ENCODE data around the gene CFDP1.

CFDP1 gene

GRCh38 chr16:75432828-75433731 is at the start of gene CFDP1:
Gene CFDP1 (minus strand): TSS chr16:75433503. CDS start chr16:75433352, 151 bp downstream.
- DNase-seq, result peak; percentile 71 to 98 (median 91)

GRCh38 chr16:75482434-75483205 is 49.3 kb upstream of the CFDP1 start:
- DNase-seq, result no peak

- DNase-seq, result no peak
Measured at GRCh38 chr16:75481475-75481874, 48.2 kb upstream of the CFDP1 start.

DNA sequence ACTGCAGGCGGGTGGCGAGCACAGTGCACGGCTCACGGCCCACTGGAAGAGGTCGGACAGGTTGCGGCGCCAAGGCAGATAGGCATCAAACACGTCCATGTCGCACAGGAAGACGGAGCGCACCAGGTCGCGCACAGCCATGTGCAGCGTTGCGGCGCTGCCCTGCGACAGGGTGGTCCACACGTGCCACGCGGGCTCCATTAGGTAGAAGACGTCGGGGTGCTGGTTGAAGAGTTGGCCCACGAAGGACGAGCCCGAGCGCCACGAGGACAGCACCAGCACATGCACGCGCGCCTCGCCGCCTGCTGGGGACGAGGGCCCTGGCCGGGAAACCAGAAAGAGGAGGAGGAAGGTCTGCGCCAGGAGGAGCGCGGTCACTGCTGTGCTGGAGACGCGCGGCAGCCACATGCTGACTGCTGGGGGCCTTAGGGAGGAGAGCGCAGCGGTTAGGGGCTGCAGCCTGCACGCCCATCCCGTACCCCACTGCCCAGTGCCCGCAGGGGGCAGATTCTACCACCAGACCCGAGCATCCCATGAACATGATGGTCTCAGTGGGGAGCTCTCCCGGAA is 46.2 kb upstream of the CFDP1 start:
- no peak for DNase-seq

GRCh38 chr16:75478480-75479345 is 45.4 kb upstream of the CFDP1 start:
- no peak for DNase-seq

DNA sequence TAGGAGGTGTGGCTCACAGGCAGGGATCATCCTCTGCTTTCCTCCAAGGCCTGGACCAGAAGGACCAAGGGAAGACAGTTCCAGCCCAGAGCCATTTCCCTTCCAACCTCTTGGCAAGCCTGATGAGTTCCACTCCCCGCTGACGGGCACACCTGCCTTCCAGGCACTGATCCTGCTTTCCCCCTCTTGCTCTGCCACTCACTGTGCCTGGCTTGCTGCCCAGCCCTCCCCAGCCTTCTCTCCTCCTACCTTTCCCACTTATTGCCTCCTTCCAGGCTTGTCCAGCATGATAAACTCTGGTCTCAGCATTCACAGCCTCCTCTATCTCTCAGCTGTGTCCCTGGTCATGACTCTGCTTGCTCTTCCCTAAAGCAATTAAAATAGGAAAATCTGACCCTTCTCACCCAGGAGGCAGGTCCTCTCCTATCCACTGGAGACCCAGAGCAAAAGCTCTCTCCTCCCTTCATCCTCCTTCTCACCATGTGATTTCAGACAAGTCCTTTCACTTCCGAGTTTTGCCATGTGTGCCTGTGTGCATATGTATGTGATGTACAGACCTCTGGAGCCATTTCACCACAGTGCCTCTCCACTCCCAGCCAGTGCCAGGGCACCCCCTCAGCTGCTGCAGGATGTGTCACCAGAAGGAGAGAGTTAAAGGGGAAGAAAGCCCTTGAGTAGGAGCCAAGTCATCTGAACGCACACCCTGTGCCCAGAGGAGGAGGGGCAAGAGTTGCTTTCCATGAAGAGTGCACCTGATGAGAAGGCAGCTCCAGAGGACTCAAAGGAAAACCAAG is 44.6 kb upstream of the CFDP1 start:
- peak in 1 of 51 donors; percentile 13 for DNase-seq

- DNase-seq, result no peak
Measured at GRCh38 chr16:75476817-75477216, 43.5 kb upstream of the CFDP1 start.

DNA sequence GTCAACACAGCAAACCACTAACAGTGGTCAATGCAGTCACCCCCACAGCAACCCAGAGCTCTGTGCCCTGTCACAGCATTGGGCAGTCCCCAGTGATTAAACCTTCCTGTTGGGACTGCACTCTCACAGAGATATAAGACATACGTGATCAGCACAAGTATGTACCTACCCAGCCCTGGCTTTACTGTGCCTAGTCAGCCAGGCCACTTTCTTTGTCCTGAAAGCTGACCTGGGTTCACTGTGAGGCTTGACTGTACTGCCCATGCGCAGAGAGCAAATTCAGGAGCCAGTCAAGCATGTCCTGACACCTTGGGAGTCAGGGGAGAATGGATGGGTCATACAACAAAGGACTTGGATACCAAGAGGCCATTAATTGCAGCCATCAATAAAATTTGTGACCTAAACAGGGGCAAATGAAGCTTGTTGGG is 42.1 kb upstream of the CFDP1 start:
- no peak for DNase-seq

- no peak for DNase-seq
Measured at GRCh38 chr16:75472908-75473877, 39.9 kb upstream of the CFDP1 start.

DNA sequence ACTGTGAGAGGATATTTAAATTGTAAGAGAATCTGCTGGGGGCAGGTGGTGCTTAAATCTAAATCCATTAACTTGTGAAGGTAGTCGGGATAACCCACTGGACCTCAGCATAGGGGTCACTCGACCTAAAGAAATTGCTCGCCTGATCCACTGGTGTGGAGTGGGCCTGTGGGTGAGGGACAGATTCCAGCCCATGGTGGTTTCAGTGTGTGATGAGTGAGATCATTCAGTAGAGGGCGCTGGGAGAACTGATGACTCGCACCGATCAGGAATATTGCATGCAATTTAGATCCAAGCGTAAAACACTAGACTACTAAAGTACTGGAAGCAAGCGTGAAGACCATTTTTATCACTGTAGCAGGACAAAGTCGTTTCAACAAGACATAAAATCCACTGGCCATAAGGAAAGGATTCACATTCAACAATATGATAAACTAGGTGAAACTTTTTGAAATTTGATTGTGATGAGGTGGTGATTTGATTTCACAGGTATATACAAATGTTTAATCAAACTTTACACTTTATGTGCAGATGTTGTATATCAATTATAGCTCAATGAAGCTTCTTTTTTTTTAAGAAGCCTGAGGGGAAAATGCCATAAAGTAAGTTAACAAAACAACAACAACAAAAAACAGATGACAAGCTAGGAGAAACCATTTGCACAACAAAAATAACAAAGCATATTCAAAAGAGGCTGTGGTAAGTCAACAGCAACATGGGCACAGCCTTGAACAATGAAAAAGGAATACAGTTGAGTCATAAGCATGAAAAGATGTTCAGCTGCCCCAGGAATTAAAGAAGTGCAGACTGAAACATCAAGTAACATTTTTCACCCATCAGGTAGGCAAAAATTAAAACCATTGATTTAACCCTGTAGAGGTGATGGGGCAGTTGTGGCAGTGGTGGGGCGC is 38.7 kb upstream of the CFDP1 start:
- peak in 36 of 51 donors; percentile 8 to 79 (median 42) for DNase-seq

GRCh38 chr16:75466760-75467159 is 33.5 kb upstream of the CFDP1 start:
- DNase-seq, result no peak

DNA sequence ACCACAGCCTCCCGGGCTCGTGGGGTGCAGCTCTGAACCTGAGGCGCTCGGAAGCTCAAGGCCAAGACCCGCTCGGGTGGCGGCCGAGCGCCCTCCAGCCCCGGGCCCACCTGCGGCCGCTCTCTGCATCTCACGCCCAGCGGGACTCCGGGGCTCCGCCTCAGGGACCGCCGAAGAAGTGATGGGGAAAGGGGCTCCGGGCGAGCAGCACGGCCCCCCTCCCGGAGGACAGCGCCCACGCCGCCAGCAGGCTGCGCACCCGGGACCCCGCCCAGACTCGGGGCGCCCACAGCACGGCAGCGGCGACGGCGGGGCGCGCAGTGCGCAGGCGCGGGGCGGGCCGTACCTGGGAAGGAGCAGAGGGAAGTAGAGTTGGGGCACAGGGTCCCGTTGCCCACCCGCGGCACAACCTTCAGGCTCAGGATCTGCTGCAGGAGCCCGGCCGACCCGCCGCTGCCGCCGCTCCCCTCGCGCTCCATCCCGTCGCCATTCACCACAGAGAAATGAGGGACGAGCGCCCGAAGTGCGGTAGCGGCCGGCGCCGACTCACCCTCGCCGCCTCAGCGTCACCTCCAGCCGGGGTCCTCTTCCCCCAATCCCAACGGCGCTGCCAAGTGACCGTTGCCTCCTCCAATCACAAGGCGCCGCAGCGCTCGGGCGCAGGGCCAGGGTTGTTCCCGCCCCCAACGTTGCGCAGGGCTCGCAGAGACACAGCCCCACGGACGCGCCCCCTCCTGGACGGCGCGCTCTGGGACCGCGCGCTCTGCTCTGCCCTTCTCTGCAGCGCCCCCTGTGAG is 31.0 kb upstream of the CFDP1 start, which contains the start of gene TMEM170A:
TSS of gene TMEM170A (minus strand) at position 568 of the 797 bp plus-strand sequence. CDS start at position 479, 89 bp downstream.
- DNase-seq, result peak; percentile 92 to 100 (median 98)

DNA sequence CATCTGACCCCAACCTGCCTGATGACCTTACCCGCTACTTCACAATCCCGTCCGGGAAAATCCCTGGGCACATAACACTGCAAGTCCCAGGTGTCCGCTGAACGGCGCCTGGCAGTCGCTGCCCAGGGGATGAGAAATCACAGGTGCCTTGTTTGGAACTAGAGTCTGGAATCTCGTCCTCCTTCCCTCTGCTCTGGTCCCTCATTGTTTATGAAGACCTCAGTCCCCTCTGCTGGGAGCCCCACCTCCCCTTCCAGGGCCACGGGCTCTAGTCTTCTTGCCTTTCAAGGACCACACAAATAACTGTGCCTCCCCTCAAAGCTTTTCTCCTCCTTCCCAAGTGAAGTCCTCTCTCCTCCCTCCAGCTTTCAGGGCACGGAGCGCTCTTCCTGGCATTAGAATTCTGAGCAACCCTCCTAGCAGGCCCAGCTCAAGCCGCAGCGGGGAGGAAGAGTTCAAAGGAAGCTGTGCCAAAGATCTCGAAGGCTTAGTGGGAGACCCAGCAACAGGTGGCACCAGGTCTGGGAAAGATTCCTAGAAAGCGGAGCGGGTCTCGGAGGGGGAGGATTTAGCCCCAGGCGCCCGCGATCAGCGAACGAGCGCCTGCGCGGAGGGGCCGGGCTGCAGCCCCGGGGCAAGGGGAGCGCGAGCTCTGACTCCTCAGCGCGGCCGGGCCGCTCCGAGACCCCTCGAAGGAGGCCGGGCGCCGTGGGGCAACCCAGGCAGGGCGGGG is 30.3 kb upstream of the CFDP1 start:
- DNase-seq, result peak in 25 of 51 donors; percentile 21 to 75 (median 47)

GRCh38 chr16:75462806-75463205 is 29.5 kb upstream of the CFDP1 start:
- no peak for DNase-seq

GRCh38 chr16:75461575-75461974 is 28.3 kb upstream of the CFDP1 start:
- DNase-seq, result no peak

GRCh38 chr16:75460446-75460845 is 27.1 kb upstream of the CFDP1 start:
- peak in 2 of 51 donors; percentile 5 to 12 for DNase-seq
